ENCODE data around the gene EXOSC10.

- TF ChIP-seq CTCF (IDR thresholded peaks at IDR 0.05; ENCODE audit: extremely low read depth in 1 of 2, insufficient read depth in 1 of 2, low read depth in 1 of 2, low read length in 2 of 2) (no peak), POLR2A (IDR thresholded peaks at IDR 0.05; ENCODE audit: low read depth, low read length) (no peak), MAX (IDR thresholded peaks at IDR 0.05; ENCODE audit: insufficient read depth, insufficient read length) (no peak), EZH2 (IDR thresholded peaks at IDR 0.05; ENCODE audit: borderline replicate concordance, low read depth, low read length, severe bottlenecking) (no peak), POLR2AphosphoS5 (IDR thresholded peaks at IDR 0.05; ENCODE audit: insufficient read depth, low read depth, low read length) (no peak), FOS (IDR thresholded peaks at IDR 0.05; ENCODE audit: borderline replicate concordance, insufficient read depth, low read length) (no peak)
Observed at GRCh38 chr1:11046625-11047365, 52.9 kb downstream of the EXOSC10 start, which contains the start of gene MASP2.
